Measurements from ENCODE around the gene AWAT2.
"Not testable (repeated sequence)": the region's sequence is repeated elsewhere in the genome, so short reads cannot be mapped to it uniquely, and the experiment has no call there.

Gene AWAT2

DNA sequence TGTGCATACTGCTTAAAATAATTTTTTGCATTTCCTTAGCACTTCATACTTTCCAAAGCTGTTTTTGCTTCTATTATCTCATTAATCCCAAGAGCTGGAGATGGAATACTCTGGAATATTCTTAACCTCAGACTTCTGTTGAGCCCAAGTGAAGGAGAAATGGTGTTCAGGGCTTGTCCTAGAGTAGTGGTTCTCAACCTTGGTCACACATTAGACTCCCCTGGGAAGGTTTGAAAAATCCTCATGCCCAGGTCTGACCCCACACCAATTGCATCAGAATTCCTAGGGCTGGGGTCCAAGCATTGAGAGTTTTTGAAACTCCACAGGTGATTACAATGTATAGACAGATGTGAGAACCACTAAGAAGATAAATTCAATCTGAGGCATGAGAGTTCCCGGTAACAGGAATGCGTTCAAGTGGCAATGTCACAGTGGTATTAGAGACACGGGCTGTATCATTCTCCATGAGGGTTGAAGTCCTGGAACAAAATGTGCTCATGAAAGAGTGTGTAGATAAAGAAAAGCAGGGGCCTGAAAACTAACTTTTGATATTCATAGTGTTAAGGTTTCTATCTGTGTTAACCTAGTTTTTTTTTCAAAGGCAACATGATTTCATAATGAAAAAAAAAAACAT is 47.9 kb downstream of the AWAT2 start:
- Histone ChIP-seq H3K4me2 (ENCODE audit: low read depth, low read length, poor library complexity, severe bottlenecking) (no peak overlapping the region), H3K4me3 (ENCODE audit: insufficient read depth, low read length, poor library complexity, severe bottlenecking) (no peak overlapping the region), H3K27ac (ENCODE audit: low read depth, low read length) (no peak overlapping the region), H3K9ac (ENCODE audit: low read length) (no peak overlapping the region), H3F3A (ENCODE audit: insufficient read depth) (no peaks in the 10 kb centered on the region), H3K79me2 (ENCODE audit: insufficient read depth, low read length) (no peaks in the 10 kb centered on the region), H4K20me1 (ENCODE audit: low read depth, low read length) (no peaks in the 10 kb centered on the region), H3K9me3 (ENCODE audit: insufficient read depth, low read length) (no peaks in the 10 kb centered on the region), H2AFZ (ENCODE audit: low read depth, low read length, severe bottlenecking) (no peak overlapping the region), H3K36me3 (ENCODE audit: low read length) (no peaks in the 10 kb centered on the region), H3K27me3 (ENCODE audit: low read length) (no peaks in the 10 kb centered on the region), H3K9me2 (replicated peaks; ENCODE audit: insufficient read depth, low read length) (no peaks in the 10 kb centered on the region)
- no peak for TF ChIP-seq CTCF (IDR thresholded peaks at IDR 0.05; ENCODE audit: insufficient read depth, low read length, poor library complexity, severe bottlenecking)

GRCh38 chrX:70001269-70001668 is 48.5 kb downstream of the AWAT2 start:
- H3K4me3 ChIP-seq (ENCODE audit: insufficient read depth, low read length, poor library complexity, severe bottlenecking) = no peak overlapping the region
- no peaks in the 10 kb centered on the region for H3K9me3 ChIP-seq (ENCODE audit: insufficient read depth, low read length)
- no peaks in the 10 kb centered on the region for H3K27me3 ChIP-seq (ENCODE audit: low read length)
- no peak for TF ChIP-seq EZH2phosphoT487 (conservative IDR thresholded peaks at IDR 0.05; ENCODE audit: low read length)
- TF ChIP-seq CTCF (IDR thresholded peaks at IDR 0.05; ENCODE audit: insufficient read depth, low read length, poor library complexity, severe bottlenecking) = no peak
- no peaks in the 10 kb centered on the region for H4K20me1 ChIP-seq (ENCODE audit: low read depth, low read length)
- H3K9me2 ChIP-seq (replicated peaks; ENCODE audit: insufficient read depth, low read length) = no peaks in the 10 kb centered on the region
- no peaks in the 10 kb centered on the region for H3K79me2 ChIP-seq (ENCODE audit: insufficient read depth, low read length)
- H2AFZ ChIP-seq (ENCODE audit: low read depth, low read length, severe bottlenecking) = no peak overlapping the region
- H3K9ac ChIP-seq (ENCODE audit: low read length) = no peak overlapping the region
- no peak overlapping the region for H3K27ac ChIP-seq (ENCODE audit: low read depth, low read length)
- H3K36me3 ChIP-seq (ENCODE audit: low read length) = no peaks in the 10 kb centered on the region
- H3F3A ChIP-seq (ENCODE audit: insufficient read depth) = no peaks in the 10 kb centered on the region
- H3K4me2 ChIP-seq (ENCODE audit: low read depth, low read length, poor library complexity, severe bottlenecking) = no peak overlapping the region

DNA sequence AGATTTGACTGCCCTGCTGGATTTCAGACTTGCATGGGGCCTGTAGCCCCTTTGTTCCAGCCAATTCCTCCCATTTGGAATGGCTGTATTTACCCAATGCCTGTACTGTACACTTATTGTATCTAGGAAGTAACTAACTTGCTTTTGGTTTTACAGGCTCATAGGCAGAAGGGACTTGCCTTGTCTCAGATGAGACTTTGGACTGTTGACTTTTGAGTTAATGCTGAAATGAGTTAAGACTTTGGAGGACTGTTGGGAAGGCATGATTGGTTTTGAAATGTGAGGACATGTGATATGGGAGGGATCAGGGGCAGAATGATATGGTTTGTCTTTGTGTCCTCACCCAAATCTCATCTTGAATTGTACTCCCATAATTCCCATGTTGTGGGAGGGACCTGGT is 51.4 kb downstream of the AWAT2 start:
- H3K79me2 ChIP-seq (ENCODE audit: insufficient read depth, low read length); H3K36me3 ChIP-seq (ENCODE audit: low read length); H3K27ac ChIP-seq (ENCODE audit: low read depth, low read length); H3K9ac ChIP-seq (ENCODE audit: low read length); H3K9me3 ChIP-seq (ENCODE audit: insufficient read depth, low read length); H4K20me1 ChIP-seq (ENCODE audit: low read depth, low read length); H3K27me3 ChIP-seq (ENCODE audit: low read length); H3K9me2 ChIP-seq (replicated peaks; ENCODE audit: insufficient read depth, low read length); H3K4me3 ChIP-seq (ENCODE audit: insufficient read depth, low read length, poor library complexity, severe bottlenecking); H2AFZ ChIP-seq (ENCODE audit: low read depth, low read length, severe bottlenecking); H3K4me2 ChIP-seq (ENCODE audit: low read depth, low read length, poor library complexity, severe bottlenecking); H3F3A ChIP-seq (ENCODE audit: insufficient read depth): not testable (repeated sequence)

DNA sequence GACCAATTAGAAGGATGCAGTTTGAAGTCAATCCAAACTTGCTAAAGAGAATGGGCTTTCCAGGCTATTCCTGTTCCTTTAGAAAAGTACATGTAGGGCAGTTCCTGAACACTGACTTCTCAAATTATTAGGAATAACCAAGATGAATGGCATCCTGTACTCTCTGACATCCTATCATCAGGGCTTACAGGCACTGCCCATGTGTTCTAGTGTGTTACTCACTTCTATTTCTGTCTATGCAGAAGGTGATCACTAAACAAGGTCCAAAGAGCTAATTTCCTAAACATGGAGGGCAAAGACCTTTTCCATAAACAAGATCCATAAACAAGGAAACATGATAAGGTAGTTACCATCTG is 53.6 kb downstream of the AWAT2 start:
- H3K9me2 ChIP-seq (replicated peaks; ENCODE audit: insufficient read depth, low read length) = no peaks in the 10 kb centered on the region
- TF ChIP-seq CTCF (IDR thresholded peaks at IDR 0.05; ENCODE audit: insufficient read depth, low read length, poor library complexity, severe bottlenecking) = no peak
- no peak for TF ChIP-seq EZH2phosphoT487 (conservative IDR thresholded peaks at IDR 0.05; ENCODE audit: low read length)
- H3K4me3 ChIP-seq (ENCODE audit: insufficient read depth, low read length, poor library complexity, severe bottlenecking) = no peak overlapping the region
- no peaks in the 10 kb centered on the region for H3F3A ChIP-seq (ENCODE audit: insufficient read depth)
- no peaks in the 10 kb centered on the region for H3K79me2 ChIP-seq (ENCODE audit: insufficient read depth, low read length)
- H3K27ac ChIP-seq (ENCODE audit: low read depth, low read length) = no peak overlapping the region
- H3K36me3 ChIP-seq (ENCODE audit: low read length) = no peaks in the 10 kb centered on the region
- H2AFZ ChIP-seq (ENCODE audit: low read depth, low read length, severe bottlenecking) = no peak overlapping the region
- H3K9ac ChIP-seq (ENCODE audit: low read length) = no peak overlapping the region
- H3K4me2 ChIP-seq (ENCODE audit: low read depth, low read length, poor library complexity, severe bottlenecking) = no peak overlapping the region
- no peaks in the 10 kb centered on the region for H4K20me1 ChIP-seq (ENCODE audit: low read depth, low read length)
- H3K9me3 ChIP-seq (ENCODE audit: insufficient read depth, low read length) = no peaks in the 10 kb centered on the region
- H3K27me3 ChIP-seq (ENCODE audit: low read length) = no peaks in the 10 kb centered on the region
